CD4-positive, alpha-beta T cell treated with Interferon gamma for 1 hour (primary cell): ENCODE results near the gene CDC42EP1.
A peak's percentile ranks its signal among the peaks of the same experiment; 100 is the strongest.

Experiments
- DNase-seq: peaks from one replicate; pipeline ENCODE4 v3.0.0-alpha.2; 2020

CDC42EP1 gene

GRCh38 chr22:37561212-37562048, 1.1 kb downstream of the CDC42EP1 start:
- peak; percentile 71 for DNase-seq

DNA sequence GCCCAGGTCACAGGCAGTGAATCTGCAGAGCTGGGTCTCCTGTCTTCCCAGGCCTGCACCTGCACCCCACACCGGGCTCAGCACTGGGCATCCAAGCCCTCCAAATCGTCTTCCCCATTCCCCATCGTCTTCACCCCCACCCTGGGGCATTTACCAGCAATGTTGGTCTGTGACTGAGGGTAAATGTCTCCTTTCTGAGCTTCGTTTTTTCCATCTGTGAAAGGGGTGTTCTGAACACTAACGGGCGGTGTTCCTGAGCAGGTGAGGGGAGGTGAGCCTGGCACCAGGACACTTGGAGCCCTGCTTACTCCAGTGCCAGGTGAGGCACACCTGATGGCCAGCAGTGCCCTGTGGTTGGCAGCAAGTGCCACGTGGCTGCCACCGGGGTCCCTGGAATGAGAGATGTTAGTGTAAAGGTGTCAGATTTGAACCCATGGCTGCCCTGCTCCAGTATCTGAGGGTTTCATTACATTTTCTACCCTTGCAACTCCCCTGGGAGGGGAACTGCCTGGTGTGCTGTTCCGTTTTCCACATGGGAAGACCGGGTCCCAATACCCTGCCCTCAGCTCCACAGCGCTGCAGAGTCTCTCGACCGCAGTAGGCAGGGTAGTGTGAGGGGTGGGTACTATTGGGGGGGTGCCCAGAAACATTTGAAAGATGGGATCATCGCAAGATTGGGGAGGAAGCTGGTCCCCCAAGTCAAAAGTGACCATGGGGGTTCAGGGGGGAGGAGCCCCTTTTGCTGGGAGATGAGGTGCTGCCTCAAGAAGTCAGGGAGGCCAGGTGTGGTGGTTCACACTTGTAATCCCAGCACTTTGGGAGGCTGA, 2.0 kb downstream of the CDC42EP1 start:
- DNase-seq, result no peak

GRCh38 chr22:37563153-37564081, 3.1 kb downstream of the CDC42EP1 start:
- no peak for DNase-seq

GRCh38 chr22:37564111-37564711, 3.9 kb downstream of the CDC42EP1 start:
- DNase-seq, result no peak

GRCh38 chr22:37565830-37566229, 5.5 kb downstream of the CDC42EP1 start:
- DNase-seq, result no peak

GRCh38 chr22:37566329-37566837, 6.1 kb downstream of the CDC42EP1 start:
- DNase-seq, result peak; percentile 61

- DNase-seq, result peak; percentile 89
Observed at GRCh38 chr22:37566903-37567798, 6.9 kb downstream of the CDC42EP1 start.

DNA sequence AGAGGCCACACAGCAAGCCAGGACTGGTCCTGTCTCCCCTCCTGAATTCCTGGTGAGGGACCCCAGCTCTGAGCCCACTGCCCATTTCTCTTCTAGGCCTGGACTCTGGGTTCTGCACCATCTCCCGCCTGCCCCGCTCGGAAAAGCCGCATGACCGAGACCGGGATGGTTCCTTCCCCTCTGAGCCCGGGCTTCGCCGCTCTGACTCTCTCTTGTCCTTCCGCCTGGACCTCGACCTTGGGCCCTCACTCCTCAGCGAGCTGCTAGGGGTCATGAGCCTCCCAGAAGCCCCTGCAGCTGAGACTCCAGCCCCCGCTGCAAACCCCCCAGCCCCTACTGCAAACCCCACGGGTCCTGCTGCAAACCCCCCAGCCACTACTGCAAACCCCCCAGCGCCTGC, 7.7 kb downstream of the CDC42EP1 start:
- no peak for DNase-seq

DNA sequence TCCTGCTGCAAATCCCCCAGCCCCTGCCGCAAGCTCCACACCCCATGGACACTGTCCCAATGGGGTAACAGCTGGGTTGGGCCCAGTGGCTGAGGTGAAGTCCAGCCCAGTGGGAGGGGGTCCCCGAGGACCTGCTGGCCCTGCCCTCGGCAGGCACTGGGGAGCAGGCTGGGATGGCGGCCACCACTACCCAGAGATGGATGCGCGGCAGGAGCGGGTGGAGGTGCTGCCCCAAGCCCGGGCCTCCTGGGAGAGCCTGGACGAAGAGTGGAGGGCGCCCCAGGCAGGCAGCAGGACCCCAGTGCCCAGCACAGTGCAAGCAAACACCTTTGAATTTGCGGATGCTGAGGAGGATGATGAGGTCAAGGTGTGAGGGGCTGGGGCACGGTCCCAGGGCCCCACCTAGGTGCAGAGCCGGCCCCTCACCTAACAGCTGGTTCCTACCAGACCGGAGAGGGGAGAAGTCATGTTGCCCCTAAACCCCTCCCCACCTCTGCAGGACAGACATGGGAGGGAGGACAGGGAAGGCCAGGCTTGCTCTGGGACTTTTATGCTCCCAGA, 8.2 kb downstream of the CDC42EP1 start:
- no peak for DNase-seq

DNA sequence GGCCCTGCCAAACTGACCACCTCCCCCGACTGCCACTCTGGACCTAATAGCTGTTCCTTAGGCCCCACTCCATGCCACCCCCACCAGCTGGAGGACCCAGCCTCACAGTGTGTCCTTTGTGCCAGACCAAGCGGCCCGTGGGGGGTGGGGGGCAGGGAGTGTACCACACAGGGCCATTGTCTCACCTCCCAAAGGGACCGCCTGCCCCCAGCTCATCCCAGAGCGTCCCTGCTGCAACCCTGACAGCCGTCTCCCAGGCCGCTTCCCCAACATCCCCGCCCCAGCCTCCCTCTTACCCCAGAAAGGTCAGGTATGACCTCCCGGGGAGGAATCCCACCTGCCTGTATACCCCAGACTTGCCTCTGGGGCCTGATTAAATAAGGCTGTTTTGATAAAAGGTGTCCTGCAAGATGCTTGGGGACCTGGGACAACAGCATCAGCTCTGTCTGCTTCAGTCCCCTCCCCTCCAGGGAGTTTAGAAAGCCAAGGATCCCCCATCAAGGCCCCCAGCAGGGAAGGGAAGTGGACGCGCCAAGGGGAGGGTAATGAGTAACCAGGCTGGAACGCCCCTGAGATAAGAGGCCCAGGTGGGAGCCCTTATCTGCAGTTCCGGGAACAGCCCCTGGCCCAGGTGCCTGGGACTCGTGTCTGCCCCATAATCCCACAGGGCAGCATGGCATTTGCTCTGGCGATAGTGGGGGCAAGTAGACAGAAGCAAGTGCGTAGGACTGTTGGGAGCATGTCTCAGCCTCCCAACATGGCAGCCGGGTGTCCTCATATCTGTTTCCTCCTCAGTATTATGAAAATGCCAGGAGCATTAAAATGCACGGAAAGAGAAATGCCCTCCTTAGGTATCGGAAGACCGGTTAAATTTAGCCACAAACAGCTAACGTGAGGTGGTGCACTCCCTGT, 9.0 kb downstream of the CDC42EP1 start:
- DNase-seq, result no peak

DNA sequence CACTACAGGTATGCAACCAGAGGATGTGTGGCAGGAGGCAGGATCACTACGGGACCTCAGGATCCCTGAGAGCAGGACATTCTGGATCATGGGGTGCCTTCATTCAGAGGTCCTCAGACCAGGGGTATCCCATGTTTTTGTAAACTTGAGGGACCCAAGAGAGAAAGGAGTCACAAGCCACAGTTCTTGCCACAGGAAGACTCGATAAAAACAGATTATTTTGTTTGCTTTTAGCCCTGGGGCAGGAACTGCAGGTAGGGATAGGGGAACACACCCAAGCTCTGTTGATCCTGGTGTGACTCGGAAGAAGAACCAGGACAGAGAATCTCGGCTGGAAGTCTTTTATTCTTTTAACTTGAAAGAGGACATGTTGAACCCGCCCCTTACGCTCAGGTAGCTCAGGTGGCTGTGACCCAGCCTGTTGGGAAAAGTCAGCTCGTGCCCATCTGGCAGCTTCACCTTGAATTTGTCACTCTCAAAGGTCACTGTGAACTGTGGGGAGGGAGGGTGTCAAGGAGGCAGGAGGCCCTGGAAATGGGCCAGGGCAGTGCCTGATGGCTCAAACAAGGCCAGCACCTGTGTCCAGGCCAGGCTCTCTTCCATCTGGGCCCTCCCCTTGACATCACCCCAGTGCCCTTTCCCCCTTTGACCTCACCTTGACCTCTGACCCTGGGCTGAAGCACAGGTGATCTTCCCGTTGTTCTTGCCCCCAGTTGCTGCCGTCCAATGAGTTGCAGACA, 9.8 kb downstream of the CDC42EP1 start:
- DNase-seq, result no peak

- no peak for DNase-seq
Observed at GRCh38 chr22:37570661-37570976, 10.3 kb downstream of the CDC42EP1 start.

GRCh38 chr22:37571258-37571991, 11.1 kb downstream of the CDC42EP1 start:
- no peak for DNase-seq

DNA sequence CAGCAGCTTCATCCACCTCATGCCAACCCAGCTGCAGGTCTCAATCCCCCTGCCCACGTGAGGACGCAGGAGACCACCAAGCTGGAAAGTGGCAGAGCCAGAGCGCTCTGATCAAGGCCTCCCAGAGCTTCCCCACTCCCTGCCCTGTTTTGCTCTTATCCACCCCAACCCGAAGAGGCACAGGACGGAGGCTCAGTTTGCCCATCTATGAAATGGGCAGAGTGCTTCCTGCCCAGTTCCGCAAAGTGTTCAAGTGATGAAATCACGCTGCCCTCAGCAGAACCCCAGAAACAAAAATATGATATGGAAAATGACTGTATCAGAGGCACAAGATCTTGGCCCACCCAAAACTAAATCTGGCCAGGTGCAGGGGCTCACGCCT, 11.7 kb downstream of the CDC42EP1 start:
- no peak for DNase-seq

GRCh38 chr22:37575490-37576003, 15.3 kb downstream of the CDC42EP1 start:
- DNase-seq, result no peak

GRCh38 chr22:37578002-37578401, 17.7 kb downstream of the CDC42EP1 start:
- DNase-seq, result no peak

DNA sequence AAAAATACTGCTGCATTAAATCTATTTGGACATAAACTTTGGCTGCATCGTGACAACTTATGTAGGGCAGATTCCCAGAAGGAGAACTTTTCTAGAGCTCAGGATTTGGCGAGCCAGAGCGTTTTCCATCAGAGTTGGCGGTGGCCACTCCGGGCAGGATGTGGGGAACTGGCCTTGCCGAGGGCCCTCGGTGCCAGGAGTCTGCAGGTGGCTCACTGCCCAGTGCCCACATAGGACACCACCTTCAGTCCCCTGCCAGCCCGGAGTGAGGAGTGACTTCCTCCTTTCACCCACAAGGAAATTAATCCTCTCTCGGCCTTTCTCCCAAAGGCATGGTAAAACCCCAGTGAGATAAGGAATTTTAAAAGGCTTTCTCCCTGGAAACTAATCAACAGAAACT, 21.2 kb downstream of the CDC42EP1 start:
- DNase-seq, result no peak

- DNase-seq, result no peak
Observed at GRCh38 chr22:37582526-37582925, 22.2 kb downstream of the CDC42EP1 start.
